ELR (cell line): ENCODE measurements around the gene ELMOD3.
"Not testable (repeated sequence)": the region's sequence is repeated elsewhere in the genome, so short reads cannot be mapped to it uniquely, and the experiment has no call there.

ENCODE experiments used
- DNase-seq: peaks from one replicate; pipeline ENCODE4 v3.0.0-alpha.2; 2015; ENCODE audit warnings: low read depth

ELMOD3 gene

DNA sequence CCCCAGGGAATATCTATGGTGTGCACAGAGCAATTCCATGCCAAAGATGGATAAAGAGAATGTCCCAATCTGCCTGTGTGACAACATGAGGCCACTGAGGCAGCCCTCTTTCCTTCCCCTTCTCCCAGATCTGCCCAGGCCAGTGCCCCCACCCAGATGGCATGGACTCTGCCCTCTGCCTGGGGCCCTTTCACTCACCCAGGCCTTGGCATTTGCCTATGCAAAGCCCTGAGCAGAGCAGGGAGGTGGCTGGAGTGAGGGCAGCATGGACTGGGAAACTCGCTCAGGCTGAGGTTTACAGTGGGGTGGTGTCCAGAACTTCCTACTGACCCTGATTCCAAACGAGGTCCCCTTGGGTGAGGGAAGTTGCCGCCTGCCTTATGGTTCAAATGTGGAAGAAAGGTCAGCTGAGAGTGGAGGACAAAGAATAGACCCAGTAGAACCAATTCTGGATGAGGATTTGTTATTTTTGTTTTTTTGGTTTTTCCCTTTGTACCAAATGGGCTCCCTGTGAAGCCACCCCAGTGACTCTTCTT is 72.8 kb downstream of the ELMOD3 start:
- DNase-seq = no peak

DNA sequence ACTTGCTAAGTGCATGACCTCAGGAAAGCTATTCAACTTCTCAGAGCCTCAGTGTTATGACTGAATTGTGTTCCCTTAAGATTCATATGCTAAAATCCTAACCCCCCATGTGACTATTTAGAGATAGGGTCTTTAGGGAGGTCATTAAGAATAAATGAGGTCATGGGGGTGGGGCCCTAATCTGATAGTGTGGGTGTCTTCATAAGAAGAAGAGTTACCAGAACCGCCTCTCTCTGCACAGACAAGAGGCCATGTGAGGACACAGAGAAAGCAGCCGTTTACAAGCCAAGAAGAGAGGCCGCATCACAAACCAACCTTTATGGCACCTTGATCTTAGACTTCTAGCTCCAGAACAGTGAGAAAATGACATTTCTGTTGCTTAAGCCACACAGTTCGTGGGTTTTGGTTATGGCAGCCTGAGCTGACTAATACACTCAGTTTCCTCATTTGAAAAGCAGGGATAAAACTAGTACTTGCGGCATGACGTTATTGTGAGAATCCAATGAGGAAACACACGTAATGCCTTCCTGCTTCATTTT is 73.8 kb downstream of the ELMOD3 start:
- DNase-seq = no peak

- no peak for DNase-seq
These were observed 74.8 kb downstream of the ELMOD3 start for GRCh38 chr2:85429213-85429923.

DNA sequence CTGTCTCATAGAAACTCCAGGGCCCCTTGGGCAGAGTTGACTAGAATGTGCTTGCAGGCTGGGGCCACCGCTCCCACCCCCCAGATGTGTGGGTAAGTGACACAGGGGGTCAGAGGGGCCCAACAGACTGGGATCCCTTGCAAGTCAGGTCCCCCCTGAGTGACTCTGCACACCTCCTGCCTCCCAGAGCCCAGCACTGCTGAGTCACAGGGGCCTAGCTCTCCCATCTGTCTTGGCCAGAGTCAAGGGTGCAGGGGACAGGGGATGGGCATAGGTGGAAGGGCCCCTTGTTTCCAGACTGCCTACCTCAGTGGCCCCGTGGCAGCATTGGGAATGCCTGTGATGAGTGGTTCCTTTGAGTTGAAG is 75.3 kb downstream of the ELMOD3 start:
- DNase-seq = no peak

DNA sequence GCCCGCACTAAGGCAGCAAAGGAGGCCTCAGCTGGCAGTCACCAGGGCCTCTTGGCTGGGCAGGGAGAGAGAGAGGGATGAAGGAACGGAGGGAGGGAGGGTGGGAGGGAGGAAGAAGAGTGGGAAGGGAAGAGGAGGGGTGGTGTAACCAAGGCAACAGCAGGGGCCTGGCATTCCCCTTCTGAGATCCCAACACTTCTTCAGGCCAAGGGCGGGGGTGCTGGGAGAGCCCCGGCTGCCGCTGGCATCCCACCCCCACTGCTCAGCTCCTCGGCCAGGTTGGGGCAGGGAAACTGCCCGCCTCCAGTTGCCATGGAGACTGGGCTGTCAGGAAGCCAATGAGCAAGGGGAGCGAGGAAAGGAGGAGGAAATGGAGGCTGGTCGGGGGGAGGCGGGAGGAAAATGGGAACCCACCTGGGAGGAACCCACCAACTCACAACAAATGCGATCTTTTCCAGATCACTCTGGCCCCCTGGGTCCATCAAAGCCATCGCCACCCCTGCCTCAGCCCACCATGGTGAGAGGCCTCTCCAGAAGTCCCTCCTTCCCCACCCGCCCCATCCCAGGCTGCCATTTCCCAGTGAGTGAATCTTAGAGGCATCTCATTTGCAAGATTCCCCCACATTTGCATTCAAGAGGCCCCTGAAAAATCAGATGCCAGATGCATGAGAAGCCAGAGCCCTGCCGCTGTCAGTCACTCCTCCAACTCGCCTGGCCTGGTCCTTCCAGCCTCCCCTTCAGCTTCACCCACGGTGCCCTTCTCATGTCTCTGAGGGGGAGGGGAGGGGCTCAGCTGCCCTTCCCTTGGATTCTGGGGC is 76.4 kb downstream of the ELMOD3 start:
- no peak for DNase-seq

GRCh38 chr2:85431570-85432205 is 77.1 kb downstream of the ELMOD3 start:
- DNase-seq = no peak

DNA sequence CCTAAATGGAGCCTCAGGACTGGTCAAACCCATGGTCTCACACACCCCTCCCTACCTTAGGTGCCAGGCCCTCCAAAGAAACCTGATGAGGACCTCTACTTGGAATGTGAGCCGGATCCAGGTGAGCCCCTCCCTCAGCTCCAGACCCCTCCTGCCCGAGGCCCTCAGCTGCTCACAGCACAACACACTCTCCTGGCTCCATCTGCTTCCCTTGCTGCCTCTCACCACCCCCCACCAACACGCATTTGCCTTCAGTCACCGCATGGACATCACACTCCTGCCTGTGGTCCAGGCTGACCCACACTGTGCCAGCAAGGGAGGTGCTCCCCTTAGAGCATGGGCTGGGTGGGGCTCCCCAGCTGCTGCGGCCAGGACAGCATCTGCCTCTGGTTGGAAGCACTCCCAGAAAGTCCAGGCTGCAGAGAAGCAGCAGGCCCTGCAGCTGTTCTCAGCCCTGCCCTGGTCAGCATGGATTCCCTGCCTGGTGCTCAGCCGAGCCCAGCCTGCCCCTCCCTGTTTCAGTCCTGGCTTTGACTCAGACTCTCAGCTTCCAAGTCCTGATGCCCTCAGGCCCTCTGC is 79.0 kb downstream of the ELMOD3 start:
- DNase-seq = peak; percentile 67

GRCh38 chr2:85434696-85435095 is 80.1 kb downstream of the ELMOD3 start:
- DNase-seq = no peak

- no peak for DNase-seq
These were observed 80.8 kb downstream of the ELMOD3 start for GRCh38 chr2:85435220-85435958.

DNA sequence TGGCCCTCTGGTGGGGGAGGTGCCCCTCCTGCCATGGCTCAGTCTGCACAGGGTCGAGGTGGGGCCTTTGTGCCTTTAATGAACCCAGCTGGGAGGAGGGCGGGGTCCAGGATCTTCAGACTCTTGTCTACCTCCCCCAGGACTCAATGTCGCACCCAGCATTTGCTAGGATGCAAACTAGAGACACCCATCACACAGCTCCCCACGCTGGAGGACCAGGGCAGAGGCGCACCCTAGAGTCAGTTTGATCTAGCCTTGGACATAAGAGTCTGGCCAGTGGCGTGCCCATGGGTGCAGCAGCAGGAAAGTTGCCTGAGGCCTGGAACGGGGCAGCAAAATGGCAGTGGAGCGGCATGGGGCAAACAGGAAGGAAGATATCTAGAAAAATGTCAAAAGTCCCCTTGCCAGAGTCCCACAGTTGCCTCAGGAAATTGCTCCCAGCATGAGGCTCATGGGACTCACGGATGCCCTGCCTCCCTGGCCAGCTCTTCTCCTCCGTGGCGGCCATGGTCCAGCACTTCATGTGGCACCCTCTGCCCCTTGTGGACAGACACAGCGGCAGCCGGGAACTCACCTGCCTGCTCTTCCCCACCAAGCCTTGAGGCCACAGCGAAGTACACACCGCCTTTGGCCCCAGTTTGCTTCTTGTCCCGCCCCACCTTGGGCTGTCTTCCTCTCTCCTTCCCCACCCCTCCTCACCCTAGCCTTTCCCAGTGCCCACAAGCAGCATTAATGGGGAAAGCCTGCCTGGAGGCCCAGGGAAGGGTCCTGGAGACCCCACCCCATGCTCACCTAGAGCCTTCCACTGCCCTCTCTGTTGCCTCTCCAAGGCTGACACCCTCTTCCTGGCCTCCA is 81.6 kb downstream of the ELMOD3 start:
- DNase-seq = no peak

- no peak for DNase-seq
These were observed 82.4 kb downstream of the ELMOD3 start for GRCh38 chr2:85436836-85437487.

- peak; percentile 82 for DNase-seq
These were observed 83.1 kb downstream of the ELMOD3 start for GRCh38 chr2:85437488-85438200.

GRCh38 chr2:85438201-85439024 is 83.8 kb downstream of the ELMOD3 start:
- no peak for DNase-seq

- DNase-seq = no peak
These were observed 84.5 kb downstream of the ELMOD3 start for GRCh38 chr2:85439025-85439472.

GRCh38 chr2:85439569-85439968 is 85.0 kb downstream of the ELMOD3 start:
- not testable (repeated sequence) for DNase-seq

GRCh38 chr2:85439986-85440385 is 85.4 kb downstream of the ELMOD3 start:
- no peak for DNase-seq

GRCh38 chr2:85440729-85441128 is 86.2 kb downstream of the ELMOD3 start:
- DNase-seq = no peak
